Measurements from ENCODE around the gene MRTFB.
"Not testable (repeated sequence)": the region's sequence is repeated elsewhere in the genome, so short reads cannot be mapped to it uniquely, and the experiment has no call there.

The MRTFB gene

GRCh38 chr16:14070877-14071575, at the start of gene MRTFB:
TSS of gene MRTFB (plus strand) at chr16:14071319. CDS start at chr16:14140607, 69,288 bp downstream.
- DNase-seq (ENCODE audit: low read depth in 3 of 3), result peak; percentile 46 to 75 (median 64)

GRCh38 chr16:14023526-14023925, 47.6 kb upstream of the MRTFB start:
- DNase-seq (ENCODE audit: low read depth in 3 of 3), result not testable (repeated sequence)

GRCh38 chr16:14024283-14024682, 46.8 kb upstream of the MRTFB start:
- no peak for DNase-seq (ENCODE audit: low read depth in 3 of 3)

DNA sequence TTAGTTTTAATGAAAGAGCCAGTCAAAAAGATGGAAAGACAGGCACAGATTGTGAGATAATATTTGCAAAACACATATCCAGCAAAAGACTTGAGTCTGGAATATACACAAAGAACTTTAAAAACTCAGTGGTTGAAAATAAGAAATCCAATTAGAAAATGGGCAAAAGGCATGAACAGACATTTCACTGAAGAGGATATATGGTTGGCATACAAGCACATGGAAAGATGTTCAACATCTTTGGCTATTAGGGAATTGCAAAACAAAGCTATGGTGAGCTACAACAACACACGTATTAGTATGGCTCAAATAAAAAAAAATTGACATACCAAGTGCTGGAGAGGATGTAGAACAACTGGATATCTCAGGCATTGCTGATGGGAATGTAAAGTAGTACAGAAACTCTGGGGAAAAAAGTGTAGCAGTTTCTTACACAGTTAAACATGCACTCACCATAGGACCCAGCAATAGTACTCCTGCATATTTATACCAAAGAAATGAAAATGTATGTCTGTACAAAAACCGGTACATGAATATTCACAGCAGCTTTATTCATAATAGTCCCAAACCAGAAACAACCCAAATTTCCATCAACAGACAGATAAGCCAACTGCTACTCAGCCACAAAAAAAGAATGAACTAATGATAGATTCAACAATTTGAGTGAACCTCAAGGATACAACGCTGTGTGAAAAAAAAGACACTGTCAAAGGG, 44.4 kb upstream of the MRTFB start:
- DNase-seq (ENCODE audit: low read depth in 3 of 3), result no peak

- no peak for DNase-seq (ENCODE audit: low read depth in 3 of 3)
Observed at GRCh38 chr16:14028202-14028601, 42.9 kb upstream of the MRTFB start.

GRCh38 chr16:14029658-14030057, 41.5 kb upstream of the MRTFB start:
- no peak for DNase-seq (ENCODE audit: low read depth in 3 of 3)

- DNase-seq (ENCODE audit: low read depth in 3 of 3), result no peak
Observed at GRCh38 chr16:14035092-14035491, 36.0 kb upstream of the MRTFB start.

DNA sequence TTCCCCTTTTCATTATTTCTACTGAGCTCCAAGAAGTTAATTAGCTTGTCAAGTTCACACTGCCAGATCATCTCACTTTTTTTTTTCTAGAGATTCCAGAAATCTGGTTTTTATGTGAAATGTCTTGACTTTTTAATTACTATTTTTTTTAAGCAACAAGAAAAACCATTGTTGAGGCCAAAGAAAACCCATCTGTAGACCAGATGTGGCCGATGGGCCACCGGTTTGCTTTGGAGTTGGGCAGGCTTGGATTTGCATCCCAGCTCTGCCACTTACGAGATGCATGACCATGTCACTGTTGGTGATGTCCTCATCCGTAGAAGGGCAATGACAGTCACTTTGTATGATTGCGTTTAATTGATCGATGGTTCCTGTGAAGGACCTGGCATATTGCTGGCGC, 34.2 kb upstream of the MRTFB start:
- DNase-seq (ENCODE audit: low read depth in 3 of 3), result no peak

- DNase-seq (ENCODE audit: low read depth in 3 of 3), result no peak
Observed at GRCh38 chr16:14037960-14038359, 33.2 kb upstream of the MRTFB start.

DNA sequence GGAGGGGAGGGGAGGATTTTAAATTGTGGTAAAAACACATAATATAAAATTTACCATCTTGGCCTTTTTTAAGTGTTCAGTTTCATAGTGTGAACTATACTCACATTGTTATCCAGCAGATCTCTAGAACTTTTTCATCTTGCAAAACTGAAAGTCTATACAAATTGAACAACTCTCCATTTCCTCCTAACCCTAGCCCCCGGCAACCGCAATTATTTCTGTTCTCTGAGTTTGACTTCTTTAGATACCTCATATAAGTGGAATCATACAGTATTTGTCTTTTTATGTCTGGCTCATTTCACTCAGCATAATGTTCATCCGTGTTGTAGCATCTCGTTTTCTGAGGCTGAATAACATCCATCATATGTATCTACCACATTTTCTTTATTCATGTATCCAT, 30.0 kb upstream of the MRTFB start:
- no peak for DNase-seq (ENCODE audit: low read depth in 3 of 3)

DNA sequence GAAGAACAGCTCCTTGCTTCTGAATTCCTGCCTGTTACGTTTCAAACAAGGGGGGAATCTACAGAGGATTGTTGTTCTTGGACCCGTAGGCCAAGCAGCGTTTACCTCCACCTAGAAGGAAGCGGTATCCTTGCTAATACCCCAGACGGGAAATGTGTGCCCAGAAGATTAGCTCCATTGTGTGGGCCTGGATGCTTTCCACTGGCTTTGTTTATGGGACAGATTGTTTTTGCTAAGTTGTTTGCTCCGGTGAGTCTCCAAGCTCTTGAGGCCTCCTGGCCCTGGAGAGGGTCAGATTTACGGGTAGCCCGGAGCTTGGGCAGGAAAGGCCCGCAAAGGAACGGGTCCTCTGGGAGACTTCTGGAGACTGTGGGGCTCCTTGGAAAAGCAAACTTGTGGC, 28.4 kb upstream of the MRTFB start:
- no peak for DNase-seq (ENCODE audit: low read depth in 3 of 3)

DNA sequence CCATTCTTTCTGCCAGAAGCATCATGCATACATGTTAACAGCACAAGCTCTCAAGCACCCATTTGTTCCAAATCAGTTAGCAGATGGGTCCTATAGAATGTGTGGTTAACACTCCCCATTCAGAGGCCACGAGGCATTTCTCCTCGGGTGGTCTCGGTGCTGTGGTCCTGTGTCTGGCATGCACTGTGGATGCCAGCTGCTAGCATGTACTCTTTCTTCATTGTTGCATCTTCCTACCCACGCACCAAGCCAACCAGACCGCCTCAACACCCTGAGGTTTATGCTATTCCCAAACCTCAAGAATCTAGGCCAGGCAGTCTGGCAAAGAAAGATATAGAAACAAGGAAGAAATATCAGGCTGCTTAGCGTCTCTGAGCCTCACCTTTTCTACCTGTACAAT, 27.8 kb upstream of the MRTFB start:
- DNase-seq (ENCODE audit: low read depth in 3 of 3), result no peak

DNA sequence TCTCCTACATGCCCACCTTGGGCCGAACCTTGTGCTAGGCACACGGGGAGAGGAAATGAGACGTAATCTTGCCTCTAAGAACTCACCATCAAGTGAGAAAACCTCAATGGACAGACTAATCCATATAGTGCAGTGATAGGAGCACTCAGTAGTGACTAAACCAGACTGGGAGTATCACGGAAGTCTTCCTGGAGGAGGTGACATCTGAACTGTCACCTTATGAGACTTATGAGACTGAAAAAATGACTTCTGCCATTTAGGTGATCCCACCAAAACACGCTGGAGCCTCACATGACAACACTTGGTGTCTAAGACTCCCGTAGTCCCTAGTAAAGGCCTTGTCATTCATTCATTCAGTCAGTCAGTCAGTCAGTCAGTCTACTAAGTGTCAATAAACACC, 27.3 kb upstream of the MRTFB start:
- DNase-seq (ENCODE audit: low read depth in 3 of 3), result no peak

DNA sequence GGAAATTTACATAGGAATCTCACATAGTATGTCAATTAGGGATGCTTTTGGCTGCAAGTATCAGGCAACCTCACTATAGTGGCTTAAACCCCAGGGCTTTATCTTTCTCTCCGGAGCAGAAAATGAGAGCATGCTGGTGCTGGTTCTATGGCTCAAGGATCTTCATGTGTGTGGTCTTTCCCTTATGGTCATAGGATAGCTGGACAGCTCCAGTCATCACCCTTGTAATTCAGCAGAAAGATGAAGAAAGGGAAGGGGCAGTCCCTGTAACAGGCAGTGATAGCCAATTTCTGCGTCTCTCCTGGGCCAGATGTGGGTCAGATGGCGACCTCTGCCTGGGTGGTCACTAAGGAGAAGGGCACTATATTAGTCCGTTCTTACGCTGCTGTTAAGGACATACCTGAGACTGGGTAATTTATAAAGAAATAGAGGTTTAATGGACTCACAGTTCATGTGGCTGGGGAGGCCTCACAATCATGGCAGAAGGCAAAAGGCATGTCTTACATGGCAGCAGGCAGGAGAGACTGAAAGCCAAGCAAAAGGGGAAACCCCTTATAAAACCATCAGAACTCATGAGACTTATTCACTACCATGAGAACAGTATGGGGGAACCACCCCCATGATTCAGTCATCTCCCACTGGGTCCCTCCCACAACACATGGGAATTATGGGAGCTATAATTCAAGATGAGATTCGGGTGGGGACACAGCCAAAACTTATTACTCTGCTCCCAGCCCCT, 23.8 kb upstream of the MRTFB start:
- DNase-seq (ENCODE audit: low read depth in 3 of 3), result not testable (repeated sequence)

DNA sequence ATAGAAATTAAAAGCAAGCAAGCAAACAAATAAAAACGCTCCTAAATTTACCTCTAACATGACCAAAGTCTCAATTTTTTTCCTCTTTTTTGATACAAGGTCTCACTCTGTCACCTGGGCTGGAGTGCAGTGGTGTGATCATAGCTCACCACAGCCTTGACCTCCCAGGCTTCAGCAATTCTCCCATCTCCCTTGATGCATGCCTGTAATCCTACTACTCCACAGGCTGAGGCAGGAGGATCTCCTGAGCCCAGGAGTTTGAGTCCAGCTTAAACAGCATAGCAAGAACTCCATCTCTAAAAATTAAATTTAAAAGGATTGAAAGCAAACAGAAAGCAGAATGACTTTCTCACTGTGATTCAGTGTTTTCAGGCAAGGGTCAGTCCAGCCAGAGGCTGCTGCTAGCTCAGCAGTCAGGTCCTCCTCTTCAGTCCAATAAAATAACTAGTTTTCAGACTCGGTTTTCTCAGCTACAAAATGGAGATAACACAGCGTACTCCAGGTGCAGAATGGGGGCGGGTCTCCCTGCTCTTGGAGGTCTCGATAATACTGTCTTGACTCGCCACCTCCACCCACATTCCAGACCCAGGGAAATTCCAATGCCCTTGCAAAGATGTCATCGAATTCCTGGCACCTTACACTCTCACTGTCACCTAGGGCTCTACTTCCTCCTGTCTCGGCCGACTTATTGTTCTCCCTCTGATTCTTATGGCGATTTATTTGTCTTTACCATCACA, 20.7 kb upstream of the MRTFB start:
- DNase-seq (ENCODE audit: low read depth in 3 of 3), result no peak

DNA sequence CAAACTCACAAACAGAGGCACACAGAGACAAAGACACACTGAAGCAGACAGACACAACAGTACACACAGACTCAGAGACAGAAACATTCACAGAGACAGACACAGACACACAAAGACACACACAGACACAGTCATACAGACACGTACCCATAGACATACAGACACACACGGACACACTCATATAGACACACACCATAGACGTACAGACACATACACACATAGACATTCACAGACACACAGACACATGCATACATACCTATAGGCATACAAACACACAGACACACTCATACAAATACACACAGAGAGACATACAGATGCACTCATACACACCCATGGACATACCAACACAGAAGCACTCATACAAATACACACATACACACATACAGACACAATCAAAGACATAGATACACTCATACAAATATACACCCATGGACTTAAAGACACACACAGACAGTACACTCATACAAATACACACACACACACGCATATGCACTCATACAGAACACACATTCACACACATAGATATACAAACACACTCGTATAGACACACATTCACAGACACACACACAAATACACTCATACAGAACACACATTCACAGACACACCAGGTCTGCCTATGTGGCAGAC, 19.9 kb upstream of the MRTFB start:
- DNase-seq (ENCODE audit: low read depth in 3 of 3), result no peak

GRCh38 chr16:14056970-14057369, 14.1 kb upstream of the MRTFB start:
- no peak for DNase-seq (ENCODE audit: low read depth in 3 of 3)

GRCh38 chr16:14057878-14058382, 13.2 kb upstream of the MRTFB start:
- no peak for DNase-seq (ENCODE audit: low read depth in 3 of 3)

DNA sequence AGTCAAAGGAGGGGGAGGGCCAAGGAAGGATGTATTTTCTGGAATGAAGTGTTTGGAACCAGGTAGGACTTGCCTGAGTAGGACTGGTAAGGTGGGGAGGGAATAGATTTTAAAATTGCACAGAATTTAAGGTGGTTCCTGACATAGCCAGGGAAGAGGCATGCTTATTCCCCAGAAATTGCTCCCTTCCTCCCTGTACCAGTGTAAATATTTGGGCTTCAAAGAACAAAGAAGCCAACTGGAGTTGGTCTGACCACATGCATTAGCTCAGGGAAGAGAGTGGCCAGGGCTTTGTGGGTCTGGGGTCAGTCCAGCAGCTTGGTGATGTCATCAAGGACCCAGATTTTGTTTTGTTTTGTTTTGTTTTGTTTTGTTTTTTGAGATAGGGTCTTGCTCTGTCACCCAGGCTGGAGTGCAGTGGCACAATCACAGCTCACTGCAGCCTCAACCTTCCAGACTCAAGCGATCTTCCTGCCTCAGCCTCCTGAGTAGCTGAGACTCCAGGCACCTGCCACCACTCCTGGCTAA, 9.3 kb upstream of the MRTFB start:
- DNase-seq (ENCODE audit: low read depth in 3 of 3), result no peak

- DNase-seq (ENCODE audit: low read depth in 3 of 3), result no peak
Observed at GRCh38 chr16:14062261-14062660, 8.9 kb upstream of the MRTFB start.
